Activated CD8-positive, alpha-beta memory T cell treated with anti-CD3 and anti-CD28 coated beads, Interleukin-2, amount 50 U/mL, for 1 hour (primary cell): ENCODE results near the gene CLMN.
A peak's percentile ranks its signal among the peaks of the same experiment; 100 is the strongest.
"Not testable (repeated sequence)": the region's sequence is repeated elsewhere in the genome, so short reads cannot be mapped to it uniquely, and the experiment has no call there.

Experiments
- DNase-seq: peaks from one replicate; pipeline ENCODE4 v3.0.0-alpha.2; 2020; ENCODE audit errors: extremely low read depth

The CLMN gene

DNA sequence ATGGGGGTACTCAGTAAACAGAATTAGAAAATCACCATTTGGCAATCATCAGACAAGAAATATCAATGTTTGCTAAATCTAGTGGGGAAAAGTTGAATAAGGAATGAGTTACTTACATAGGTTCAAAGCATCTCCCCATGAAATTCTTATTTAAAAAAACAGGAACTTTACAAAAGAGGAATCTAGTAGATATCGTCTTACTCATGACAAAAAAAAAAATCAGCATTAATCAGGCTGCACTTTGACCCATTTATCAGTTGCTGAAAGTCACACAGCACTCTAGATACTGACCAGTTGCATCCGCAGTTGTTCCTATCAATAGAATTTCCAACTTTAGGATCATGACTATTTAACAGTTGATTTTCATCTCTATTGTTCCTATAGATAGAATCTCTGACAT, 156.6 kb downstream of the CLMN start:
- DNase-seq, result no peak

DNA sequence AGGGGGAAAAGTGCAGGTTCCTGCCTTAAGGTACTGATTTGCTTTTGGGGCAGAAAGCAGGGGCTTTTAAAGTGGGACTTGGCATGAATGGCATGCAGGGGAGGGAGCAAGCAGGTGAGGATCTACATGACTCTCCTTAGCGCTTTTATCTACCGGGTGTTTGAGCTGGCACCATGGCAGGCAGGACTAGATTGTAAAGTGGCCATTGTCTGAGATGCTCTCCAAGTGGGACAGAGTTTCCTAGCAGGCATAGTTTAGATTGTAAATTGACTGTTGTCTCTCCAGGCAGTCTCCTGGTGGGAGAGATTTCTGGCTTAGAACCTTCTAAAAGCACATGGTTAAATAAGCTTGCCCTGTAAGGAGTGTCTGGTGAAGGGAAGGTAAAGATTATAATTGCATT, 157.1 kb downstream of the CLMN start:
- DNase-seq, result no peak

DNA sequence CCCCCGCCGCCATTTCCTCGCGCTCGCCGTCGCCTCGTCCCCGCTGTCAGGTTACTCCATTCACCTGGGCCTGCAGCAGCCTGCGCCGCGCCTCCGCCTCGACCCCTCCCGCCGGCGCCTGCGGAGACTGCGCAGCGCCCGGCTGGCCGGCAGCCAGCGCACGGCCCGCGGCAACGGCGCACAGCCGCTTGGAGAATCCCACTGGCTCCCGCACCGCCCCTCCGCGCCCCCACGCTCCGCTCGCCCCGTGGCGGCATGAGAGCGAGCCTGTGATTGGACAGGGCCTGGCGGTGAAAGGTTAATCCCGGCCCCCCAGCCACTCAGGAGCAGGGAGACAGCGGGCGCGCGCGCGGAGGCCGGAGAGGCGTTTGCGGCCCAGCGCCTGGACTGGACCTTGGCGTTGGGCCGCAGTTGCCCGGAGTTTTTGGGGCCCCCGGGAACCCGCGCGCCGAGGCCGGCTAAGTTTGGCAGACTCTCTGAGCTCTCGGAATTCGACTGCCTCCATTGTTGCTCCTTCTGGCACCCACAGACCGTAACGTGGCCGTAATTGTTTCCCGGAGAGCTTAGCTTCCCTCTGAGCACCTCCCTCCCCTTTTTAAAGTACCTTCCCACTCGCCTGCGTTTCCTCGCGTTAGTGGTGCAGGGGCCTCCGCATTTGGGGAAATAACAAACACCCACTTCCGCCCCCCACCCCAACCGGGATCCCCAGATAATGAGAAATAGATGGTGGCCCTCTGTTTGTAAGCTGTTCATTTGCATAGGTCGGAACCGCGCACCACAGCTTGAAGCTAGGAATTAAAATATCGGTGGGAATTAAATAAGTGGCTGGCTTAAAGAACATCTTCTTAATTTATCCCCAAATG, 162.2 kb downstream of the CLMN start, which contains the start of gene DICER1:
TSS of gene DICER1 (minus strand) at position 203 of the 863 bp plus-strand sequence. CDS start 24,071 bp downstream, outside the sequence.
- DNase-seq, result peak; percentile 85

DNA sequence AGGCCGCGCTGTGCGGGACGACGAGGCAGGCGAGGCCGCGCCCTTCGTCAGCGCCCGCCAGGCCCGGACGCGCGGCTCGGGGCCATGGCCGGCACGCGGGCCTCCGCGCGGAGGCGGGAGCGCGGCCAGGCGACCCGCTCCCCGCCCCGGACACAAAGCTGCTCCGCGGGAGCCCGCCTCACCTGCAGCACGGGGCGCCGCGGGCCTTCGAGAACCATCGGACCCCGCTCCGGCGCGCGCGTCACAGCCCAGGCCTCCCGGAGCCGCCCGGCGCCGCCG, 162.7 kb downstream of the CLMN start:
- no peak for DNase-seq

DNA sequence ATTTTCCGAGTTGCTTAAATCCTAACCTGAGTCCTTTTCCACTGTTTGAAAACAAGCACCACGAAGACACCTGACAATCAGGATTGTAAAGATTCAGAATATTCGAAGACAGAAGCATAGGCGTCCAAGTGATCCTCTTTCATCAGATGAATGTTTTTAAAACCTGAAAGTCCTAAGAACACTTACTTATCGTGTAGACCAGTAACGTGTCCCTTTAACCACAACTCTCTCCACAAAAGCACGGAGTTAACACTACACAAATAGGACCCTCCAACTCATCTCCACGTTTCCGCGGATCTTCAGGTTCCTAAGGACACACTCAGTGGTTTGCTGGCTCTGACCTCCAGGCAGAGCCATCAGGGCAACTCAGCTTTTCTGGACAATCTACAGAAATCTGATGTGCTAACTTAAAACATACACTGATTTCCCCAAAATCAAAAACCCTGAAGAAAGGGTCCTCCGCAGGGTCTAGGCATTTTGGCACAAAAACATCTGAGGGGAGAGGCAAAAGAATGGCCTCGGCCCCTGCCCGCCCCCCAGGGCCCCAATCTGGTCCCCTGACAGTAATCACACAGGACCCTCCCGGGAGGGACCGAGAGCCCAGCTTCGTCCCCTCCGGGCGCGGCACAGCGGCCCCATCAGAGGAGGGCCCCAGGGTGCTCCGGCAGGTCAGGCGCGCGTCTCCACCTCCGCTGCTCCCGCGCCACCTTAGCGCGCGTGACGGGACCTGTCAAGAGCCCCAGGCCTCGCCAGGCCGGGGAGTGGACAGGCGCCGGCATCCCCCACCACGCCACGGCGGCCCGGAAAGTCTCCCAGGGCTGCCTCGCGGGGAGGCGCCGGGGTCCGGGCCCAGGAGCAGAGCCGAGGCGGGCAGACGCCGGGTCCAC, 163.3 kb downstream of the CLMN start:
- no peak for DNase-seq

DNA sequence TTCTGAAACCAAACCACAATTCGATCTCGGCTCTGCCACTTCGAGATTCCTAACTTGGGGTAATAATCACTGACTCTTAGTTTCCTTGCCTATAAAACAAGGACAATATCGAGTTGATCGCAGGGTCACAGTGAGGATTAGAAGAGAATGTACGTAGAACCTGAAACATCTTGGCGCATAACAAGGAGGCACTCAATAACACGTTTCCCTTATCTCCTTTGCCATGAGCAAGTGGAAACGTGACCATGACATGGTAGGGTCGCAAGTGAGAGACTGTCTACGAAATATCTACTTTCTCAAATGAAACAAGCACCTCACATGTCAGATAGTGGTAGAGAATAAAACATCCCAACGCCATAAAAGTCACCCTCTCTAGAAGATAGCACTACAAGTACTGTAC, 164.7 kb downstream of the CLMN start:
- no peak for DNase-seq

DNA sequence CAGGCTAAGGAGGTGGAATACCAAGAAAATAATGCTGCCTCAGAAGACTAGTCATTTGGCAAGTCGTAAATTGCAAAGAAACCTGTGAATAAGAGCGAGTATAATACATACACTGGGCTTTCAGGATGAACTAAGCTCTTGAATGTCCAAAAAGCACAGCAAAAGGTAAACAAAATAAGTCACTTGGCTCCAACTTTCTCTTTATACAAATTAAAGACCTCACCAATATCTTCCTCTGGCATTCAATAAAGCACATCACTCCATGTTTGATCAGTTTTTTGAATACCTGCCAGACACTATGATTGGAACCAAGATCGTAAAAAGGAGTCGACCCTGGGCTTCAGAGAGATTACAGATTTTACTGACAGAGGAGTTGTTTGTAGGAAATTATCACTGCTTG, 165.8 kb downstream of the CLMN start:
- DNase-seq, result no peak

DNA sequence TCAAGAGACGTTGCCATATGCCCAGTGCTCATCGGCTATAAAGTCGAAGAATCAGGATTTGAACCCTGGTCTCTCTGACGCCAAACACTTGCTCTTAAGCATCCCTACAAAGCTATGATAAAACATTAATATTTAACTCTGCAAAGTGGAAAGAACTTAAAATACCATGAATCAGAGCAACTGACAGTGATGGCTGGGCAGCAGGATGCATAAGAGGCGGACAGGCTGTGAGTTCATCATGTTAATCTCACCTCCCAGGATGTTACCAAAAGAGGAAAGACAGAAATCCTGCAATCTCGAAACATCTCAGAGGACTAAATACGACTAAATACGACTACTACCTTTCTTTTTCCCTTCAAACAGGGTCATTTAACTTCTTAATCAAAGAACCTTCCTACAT, 168.1 kb downstream of the CLMN start:
- no peak for DNase-seq

DNA sequence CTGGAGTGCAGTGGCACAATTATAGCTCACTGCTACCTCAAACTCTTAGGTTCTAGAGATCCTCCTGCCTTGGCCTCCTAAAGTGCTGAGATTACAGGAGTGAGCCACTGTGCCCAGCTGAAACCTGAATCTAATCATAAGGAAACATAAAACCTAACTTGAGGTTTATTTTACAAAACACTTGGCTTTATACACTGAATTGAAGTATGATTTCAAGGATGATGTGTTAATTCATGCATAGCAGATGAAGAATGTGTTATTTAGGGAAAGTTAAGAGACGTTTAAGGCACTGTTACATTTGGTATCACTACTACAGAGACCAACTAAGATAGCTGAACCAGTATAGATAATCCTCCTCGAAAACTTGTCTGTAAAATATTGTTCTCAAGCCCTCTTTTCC, 168.8 kb downstream of the CLMN start:
- no peak for DNase-seq

DNA sequence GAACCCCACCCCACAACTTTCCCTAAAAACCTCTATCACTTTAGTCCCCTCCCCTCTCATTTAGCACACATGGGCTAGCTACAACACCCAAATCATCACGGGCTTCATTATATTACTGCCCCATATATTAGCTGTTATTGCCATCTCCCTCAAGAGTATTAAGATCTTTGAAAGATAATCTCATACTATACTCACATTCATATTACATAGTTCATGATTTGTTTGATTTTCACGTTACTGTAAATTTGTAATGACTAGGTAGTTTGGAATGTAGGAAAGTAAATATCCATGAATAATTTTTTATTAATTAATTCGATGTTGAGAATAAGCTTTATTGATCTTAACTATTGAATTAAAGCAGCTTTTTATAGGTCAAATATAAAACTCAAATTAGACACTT, 170.3 kb downstream of the CLMN start:
- DNase-seq, result no peak

DNA sequence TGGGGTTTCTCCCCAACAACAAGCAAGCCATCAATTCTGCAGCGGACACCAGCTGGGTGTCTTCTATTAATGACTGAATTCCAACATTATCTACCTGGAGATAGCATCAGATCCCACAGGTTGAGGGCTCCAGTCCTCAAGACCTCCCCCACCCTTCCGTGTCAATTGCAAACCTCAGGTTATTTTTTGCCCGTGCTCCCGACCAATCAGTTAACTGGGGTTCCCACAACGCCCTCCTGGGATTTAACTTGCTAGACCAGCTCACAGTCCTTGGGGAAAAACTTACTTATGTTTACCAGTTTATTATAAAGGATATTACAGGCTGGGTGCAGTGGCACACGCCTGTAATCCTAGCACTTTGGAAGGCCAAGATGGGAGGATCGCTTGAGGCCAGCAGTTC, 172.1 kb downstream of the CLMN start:
- DNase-seq, result no peak

DNA sequence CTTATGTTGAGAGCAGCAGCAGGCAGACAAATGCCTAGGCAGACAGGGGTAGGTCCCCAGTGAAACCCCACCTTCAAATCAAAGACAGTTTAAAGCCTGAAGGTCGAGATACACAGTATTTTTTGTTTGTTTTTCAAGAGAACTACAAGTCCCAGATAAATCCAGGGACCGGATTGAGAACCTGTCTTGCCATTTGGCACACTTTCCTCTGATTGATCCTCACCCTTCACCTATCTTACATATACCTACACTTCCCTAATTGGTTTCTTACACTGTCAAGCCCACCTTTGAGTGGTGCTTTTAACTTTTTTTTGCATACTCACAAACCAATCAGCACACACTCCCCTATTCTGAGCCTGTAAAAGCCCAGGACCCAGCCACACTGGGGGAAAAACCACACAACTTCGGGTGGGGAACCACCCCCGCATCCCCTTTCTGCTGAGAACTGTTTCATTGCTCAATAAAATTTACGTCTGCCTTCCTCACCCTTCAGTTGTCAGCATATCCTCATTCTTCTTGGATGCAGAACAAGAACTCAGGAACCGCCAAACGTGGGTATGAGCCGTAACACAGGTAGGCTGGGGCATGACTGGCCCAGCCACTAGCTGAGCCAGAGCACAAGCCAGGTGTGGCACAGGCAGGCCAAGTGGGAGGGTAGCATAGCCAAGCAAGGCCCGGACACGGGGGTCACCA, 173.5 kb downstream of the CLMN start:
- no peak for DNase-seq

DNA sequence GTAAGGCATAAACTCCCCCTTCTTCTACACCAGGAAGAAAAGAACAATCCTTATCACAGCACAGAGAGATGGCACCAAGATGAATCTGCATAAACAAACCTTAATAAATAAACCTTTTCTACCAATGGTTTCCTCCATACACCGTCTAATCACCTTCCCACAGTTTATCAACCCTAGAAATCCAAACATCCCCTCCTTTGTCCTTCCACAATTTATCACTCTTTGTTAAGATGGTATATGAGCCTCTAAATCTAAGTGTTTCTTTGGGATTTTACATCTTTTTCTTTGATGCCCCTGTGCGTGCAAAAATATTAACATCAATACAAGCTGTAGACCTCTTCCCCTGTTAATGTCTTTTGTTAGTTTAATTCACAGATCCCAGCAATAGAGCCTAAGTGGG, 174.9 kb downstream of the CLMN start:
- DNase-seq, result no peak

DNA sequence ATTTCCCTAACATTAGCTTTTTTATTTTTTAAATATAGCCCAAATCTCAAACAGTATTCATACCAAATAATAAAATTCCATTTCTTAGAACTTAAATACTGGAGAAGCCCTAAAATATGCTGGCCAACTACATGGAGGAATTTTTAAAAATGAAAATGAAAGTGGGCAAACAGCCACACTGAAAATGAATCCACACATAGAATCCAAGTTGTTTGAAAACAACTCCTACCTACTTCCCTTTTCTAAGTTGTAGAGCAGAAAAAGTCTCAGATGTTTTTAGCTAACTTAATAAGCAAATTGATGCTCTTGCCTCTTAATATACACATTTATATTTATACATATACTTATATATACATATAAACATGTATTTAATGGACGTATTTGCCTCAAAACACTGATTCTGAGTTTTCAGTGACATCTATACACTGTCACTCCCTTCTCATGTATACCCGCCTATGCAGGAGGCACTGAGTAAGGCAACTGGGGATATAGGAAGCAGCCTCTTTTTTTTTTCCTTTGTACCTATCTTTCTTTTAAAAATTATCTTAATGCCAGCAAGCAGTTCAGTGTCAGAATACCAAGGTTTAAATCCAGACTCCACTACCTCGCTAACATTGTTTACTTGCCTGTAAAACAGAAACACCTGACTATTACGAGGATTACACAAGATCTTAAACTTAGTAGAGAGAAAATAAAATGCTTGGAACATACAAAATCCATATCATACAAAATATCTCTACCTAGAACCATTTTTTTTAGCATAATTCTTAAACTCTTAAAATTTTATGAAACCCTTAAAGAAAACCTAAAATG, 175.7 kb downstream of the CLMN start:
- no peak for DNase-seq

DNA sequence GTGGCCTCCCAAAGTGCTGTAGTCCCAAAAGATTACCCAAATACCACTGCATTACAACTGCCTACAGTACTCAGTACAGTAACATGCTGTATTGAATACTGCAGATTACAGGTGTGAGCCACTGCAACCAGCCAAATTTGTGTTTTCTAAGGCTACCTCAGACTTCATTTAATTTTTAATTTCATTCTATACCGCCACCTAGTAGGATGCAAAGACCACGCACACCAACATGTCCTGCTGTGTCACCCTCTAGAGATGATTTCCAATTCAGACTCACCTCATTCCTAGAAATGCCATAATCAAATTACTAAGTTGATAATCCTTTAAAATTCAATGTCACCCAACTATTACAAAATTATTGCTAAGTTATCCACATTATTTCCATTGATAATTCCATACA, 177.5 kb downstream of the CLMN start:
- DNase-seq, result no peak

DNA sequence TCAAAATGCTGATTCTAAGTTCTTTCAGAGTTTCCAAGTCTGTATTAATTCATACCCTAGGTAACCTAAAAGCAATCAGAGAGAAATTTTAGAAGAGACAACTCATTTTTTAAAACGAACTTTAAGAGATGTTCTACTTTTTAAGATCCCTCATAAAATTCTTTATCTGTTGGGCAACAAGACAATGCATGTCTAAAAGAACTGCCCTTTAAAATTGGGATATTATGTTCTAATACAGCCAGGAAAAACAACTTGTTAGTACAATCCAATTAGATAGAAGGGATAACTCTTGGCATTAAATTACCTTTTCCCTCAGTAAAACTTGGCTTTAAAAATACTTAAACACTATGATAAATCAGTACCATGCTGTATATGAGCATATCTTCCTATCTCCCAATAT, 178.0 kb downstream of the CLMN start:
- DNase-seq, result no peak

DNA sequence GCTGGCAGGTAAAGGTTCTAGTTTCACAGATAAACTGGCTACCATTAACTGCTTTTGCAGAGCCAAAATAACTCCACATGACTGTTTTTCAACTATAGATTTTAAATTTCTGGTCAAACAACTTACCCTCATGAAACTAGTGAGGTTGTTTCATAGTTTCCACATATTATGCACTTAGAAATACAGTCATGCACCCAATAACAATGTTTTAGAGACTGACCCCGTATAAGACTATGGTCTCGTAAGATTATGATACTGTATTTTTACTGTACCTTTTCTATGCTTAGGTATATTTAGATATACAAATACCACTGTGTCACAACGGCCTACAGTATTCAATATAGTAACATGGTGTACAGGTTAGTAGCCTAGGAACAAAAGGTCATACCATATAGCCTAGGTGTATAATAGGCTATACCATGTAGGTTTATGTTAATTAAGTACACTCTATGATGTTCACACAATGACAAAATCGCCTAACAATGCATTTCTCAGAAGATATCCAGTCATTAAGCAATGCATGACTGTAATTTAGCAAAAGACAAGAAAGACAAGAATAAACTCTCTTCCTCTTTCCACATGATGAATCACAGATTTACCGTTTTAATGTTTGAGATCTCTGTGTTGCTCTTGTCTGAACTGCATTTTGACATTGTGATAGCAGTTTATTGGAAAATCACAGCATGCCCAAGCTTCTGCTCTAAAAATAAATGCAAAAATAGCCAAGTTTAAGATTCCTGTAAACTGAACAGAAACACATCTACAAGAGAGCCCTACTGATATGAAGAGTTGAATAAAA, 179.4 kb downstream of the CLMN start:
- DNase-seq, result no peak

DNA sequence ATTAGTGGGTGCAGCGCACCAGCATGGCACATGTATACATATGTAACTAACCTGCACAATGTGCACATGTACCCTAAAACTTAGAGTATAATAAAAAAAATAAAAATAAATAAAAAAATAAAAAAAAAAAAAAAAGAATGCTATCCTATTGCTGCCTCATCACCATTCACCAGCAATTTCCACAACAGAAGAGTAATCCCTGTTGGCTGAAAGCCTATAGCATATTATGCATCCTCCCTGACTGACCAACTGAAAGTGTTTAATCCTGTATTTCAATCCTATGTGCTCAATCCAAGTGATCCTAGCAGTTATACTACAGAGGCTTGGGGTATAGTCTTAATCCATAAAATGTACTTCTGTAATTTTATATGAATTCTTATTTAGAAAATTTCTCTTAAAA, 180.8 kb downstream of the CLMN start:
- DNase-seq, result no peak

DNA sequence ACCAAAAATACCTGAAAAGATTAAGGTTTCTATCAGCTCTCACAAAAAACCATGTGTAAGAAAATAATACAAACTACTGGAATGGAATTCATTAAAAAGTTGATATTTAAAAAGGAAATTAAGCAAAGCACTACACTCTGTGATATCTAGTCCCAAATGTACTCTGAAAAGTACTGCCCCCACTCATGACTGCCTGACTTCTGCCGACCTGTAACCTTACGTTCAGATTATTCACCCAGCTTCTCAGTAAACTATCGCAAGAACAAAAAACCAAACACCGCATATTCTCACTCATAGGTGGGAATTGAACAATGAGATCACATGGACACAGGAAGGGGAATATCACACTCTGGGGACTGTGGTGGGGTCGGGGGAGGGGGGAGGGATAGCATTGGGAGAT, 181.3 kb downstream of the CLMN start:
- DNase-seq, result not testable (repeated sequence)

DNA sequence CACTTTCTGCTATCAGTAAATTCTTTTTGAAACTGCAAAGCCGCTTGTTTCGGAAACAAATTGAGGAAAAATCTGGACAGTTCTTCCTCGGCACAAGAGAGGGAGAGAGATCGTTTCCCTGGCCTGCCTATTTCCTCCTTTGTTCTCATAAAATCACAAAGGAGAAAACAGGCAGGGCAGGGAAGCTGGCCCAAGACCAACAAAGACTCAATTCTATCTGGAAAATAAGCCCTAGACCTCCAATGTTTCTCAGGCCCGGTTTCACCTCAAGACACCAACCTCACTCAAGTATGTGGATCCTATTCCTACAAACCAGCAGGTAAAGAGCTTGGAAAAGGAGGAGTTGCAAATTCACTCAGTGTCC, 181.9 kb downstream of the CLMN start:
- no peak for DNase-seq
